HL-60/S4 treated with phorbol 12-myristate 13-acetate at 8.2 ng/mL for 4 days and 3 days (cell line): ENCODE measurements around the gene LRRC7.
"Not testable (repeated sequence)": the region's sequence is repeated elsewhere in the genome, so short reads cannot be mapped to it uniquely, and the experiment has no call there.

Experiments used
- in situ Hi-C: fragments of 300-500 bp; cut with MboI; formaldehyde crosslinking; loops from 2 replicates; pipeline ENCODE4 v1.15.0; 2022; ENCODE audit warnings: low sequenced_read_pairs

Gene LRRC7

DNA sequence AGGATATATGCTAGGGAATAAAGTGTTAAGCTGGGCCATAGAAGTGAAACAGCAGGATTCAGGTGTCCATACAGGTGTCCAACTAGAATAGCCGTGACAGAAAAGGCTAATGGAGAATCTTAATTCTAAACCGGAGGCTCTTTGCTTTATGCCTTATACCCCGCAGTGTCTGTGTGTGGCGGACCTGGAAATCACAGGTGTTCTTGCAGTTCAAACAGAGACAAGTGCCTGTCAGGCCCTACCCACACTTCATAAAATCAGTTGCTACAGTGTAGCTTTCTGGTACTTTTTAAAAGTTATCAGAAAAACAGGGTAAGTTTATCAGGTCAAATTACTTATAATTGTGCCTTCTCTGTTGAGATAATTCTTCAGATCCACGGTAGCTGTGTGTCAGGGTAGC is 293.9 kb downstream of the LRRC7 start:
- in situ Hi-C loops = no loop called here

DNA sequence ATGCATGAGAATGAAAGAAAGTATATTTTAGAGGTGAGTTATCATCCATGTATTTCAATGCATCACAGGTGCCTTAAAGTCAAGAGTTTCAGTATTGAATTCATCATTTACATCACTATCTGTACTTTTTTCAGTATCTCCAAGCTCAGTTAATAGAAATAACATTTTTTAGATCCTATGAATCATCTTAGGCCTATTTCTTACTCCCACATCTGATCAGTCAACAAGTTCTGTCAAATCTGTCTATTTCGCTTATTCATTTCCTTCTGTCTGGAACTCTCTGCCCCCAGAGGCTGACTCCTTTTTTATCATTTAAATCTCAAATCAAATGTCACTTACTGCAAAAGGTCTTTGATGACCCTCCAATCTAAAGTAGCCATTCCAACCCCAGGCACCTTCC is 295.2 kb downstream of the LRRC7 start:
- in situ Hi-C loops = no loop called here

DNA sequence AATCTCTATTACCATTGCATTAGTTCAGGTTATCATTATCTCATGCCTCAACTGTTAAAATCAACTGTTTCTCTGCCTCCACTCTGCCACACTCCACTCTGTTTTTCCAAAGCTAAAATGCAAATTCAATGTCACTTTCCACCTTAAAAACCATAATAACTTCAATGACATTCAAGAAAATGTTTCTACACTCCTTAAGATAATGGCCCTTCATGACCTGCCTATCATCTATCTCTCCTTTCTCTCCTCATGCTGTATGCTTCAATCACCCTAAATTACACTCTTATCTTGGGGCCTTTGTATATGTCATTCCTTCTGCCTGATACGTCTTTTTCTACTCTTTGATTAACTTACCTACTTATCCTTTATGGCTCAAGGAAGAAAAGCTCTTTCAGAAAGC is 296.0 kb downstream of the LRRC7 start:
- in situ Hi-C loops = no loop called here

DNA sequence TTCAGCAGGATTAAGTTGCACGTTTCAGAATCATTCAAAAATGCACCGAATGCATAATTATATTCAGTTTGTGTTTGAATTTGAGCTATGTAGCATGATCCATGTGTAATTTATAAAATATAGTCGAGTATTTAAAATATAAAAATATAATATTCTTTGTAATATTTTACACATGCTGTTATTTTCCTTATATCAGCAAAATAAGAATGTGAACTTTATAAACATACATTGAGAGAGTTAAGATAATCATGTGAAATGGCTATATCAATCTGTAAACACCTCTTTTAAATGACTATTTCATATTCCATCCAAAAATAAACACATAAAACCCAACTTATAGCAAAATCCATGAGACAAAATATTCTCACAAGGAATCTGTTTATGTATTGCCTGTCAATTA is 303.7 kb downstream of the LRRC7 start:
- in situ Hi-C loops = no loop called here

DNA sequence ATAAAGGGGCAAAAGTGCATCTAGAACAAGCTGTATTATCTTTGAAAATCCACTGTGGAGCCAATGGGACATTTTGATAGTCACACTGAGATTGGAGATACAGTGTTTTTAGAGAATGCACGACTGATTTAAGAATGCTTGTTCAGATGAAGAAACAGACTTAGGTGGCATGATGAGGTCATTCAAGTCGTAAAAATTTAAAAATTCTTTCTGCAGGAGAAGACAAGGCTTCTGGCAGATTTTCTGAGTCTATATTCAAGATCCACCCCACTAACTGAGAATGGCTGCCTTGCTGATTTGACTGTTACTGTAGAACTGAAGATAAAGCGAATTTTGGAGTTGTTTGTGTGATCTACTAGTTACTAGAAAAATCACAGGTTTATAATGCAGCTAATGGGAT is 310.6 kb downstream of the LRRC7 start:
- in situ Hi-C loops = no loop called here

DNA sequence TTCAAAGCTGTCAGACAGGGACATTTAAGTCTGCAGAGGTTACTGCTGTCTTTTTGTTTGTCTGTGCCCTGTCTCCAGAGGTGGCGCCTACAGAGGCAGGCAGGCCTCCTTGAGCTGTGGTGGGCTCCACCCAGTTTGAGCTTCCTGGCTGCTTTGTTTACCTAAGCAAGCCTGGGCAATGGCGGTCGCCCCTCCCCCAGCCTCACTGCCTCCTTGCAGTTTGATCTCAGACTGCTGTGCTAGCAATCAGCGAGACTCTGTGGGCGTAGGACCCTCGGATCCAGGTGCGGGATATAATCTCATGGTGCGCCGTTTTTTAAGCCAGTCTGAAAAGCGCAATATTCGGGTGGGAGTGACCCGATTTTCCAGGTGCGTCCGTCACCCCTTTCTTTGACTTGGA is 320.3 kb downstream of the LRRC7 start:
- in situ Hi-C loops = not testable (repeated sequence)

DNA sequence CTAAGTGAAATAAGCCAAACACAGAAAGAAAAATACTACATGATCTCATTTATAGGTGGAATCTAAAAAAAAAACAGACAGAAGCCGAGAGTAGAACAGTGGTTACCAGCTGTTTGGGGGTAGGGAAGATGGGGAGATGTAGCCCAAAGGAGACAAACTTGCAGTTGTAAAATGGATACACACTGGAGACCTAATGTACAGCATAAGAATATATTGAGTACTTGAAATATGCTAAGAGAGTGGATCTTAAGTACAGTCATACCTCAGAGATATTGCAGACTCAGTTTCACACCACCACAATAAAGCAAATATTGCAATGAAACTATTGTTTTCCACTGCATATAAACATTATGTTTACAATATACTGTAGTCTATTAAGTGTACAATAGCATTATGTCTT is 320.9 kb downstream of the LRRC7 start:
- in situ Hi-C loops = no loop called here

DNA sequence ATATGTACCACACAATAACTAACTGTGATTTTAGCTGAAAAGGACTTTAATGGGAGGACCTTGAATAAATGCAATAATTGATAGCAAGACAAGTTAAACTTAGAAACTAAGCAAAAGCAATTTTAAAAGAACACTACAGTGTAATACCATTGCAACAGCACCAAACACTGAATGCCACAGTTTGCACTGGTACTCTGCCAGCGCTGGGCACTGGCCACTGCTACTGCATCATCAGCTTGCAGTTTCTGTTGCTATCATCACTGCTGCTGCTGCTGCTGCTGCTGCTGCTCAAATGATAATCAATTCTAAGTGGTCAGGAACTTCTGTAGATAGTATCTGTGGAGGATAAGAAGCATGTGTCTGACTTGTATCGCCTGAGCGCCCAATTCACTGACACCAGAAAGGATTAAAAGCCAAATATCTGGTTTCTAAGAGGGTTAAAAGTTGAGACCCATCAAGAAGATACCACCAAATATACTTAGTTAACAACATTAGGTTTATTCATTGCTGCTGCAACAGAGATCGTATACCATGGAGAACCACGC is 330.8 kb downstream of the LRRC7 start:
- in situ Hi-C loops = no loop called here

DNA sequence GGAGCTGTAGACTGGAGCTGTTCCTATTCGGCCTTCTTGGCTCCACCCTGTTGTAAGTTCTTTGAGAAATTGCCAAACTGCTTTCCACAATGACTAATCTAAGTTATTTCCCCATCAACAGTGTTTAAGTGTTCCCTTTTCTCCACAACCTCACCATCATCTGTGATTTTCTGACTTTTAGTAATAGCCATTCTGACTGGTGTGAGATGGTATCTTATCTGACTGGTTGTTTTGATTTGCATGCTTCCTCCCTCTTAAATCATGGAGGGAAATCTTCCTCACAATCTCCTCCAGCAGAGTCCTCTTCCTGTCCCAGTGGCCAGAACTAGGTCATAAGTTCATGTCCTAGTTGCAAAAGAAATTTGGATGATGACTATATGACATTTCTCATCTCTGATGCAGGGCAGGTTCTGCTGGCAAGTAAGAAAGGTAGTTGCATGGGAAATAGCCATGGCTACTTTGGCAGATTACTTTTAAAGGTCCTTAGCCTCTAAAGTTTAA is 343.6 kb downstream of the LRRC7 start:
- in situ Hi-C loops = no loop called here

DNA sequence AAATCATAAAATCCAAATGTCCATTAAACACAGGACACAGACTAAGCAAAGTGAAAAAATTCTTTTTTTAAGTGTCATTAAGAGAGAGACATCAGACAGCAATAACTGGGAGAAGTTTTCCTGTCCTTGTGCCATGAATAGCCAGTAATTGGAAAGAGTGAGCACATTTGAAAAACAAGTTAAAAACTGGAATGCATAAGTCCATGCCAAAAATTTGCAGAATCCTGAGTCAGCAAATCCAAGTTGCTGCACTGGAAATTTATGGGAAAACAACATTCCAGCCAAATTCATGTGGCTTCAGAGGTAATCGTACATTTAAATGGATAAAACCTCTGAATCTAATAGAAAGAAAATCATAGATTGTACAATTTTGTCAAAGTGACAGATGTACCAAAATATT is 346.3 kb downstream of the LRRC7 start:
- in situ Hi-C loops = no loop called here

DNA sequence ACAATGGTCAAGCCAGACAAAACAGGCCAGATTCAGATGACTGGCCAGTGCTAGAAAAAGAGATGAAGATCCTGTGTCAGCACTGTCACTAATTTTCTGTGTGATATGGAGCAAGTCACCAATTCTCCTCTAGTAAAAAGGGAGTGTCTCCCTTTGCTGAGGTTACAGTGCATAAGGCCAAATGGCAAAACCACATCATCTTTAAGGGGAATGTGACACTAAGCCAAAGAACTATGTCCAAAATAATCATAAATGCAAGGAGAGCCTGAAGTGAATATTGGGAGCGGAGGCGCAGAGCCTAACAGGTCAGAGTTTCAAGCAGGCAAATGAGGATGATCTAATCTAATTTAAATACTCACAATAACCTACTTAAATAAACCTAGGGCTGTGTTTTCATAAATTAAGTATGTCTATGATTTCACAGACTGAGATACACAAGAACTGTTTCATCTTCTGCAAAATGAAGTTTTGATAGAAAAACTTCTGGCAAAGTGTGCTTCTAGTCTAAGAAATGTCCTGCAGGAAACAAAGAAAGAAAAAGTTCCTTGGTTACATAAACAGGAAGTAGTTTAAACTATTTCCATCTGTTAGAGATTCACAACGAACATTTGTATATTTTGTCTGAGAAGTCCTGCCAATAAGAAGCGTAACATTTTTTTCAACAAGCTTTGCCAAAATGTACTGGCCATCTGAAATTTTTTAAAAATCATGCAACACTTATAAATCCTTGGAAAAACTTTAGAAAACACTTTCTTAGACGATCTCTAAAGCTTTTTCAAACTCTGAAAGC is 347.4 kb downstream of the LRRC7 start:
- in situ Hi-C loops = no loop called here

DNA sequence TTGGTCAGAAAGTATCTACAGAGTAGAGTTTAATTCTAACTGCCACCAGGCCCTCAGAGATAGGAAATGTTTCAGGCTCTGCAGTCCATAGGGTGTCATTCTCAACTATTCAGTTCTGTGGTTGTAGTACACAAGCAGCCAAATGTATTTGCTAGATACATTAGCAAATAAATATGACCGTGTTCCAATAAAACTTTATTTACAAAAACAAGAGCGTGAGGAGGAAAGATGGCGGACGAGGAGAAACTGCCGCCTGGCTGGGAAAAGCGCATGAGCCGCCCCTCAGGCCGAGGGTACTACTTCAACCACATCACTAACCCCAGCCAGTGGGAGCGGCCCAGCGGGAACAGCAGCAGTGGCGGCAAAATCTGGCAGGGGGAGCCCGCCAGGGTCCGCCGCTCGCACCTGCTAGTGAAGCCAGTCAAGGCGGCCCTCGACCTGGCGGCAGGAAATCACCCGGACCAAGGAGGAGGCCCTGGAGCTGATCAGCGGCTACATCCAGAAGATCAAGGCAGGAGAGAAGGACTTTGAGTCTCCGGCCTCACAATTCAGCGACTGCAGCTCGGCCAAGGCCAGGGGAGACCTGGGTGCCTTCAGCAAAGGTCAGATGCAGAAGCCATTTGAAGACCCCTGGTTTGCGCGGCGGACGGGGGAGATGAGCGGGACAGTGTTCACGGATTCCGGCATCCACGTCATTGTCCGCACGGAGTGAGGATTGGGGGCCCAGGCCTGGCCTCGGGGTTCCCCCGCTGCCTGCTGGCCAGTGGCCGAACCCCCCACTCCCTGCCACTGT is 351.6 kb downstream of the LRRC7 start:
- in situ Hi-C loops = no loop called here

DNA sequence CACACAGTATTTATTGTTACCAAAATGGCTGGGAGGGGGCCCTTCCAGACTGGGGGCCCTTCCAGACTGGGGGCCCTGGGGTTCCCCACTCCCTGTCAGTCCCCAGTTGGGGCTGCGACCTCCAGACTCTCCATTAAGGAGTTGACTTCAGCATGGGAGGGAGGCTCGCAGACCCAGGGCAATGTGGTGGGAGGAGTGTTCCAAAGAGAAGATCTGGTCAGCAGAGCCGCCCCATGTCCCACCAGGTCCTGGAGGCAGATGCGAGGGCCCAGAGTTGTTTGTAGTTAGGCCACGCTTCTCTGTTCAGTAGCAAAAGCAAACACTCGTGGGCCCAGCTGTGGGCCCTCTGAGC is 352.2 kb downstream of the LRRC7 start:
- in situ Hi-C loops = no loop called here

DNA sequence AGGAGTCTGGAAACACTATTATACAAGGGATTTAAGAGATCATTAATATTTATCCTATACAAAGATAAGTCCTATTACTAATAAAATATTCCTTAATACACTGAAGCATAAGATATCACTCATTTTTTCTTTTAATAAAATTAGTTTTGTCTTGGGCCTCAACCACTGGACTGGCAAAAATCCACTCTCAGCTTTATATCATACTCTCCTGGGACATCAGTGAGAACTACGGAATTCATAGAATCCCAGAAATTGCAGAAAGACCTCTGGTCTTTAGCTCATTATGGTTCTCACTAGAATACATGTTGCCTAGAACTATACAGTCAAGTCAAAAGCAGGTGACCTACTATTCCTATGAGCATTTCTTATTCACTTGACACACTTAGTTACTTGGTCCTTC is 352.7 kb downstream of the LRRC7 start:
- in situ Hi-C loops = no loop called here

DNA sequence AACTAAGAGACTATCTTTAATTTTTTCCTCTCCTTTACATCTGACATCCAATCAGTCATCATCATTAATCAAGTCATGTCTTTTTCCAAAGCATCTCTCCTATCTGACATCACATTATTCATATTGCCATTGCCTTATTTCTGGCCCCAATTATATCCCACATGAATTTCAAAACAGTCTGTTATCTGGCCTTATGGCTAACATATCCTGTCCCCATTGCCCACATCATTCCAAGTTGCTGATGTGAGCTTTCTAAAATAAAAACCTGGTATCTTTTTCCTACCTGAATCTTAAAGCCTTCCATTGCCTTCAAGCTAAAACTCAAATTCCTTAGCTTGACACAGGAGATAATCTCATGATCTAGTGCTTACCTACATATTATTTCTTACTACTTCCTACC is 353.8 kb downstream of the LRRC7 start:
- in situ Hi-C loops = no loop called here

DNA sequence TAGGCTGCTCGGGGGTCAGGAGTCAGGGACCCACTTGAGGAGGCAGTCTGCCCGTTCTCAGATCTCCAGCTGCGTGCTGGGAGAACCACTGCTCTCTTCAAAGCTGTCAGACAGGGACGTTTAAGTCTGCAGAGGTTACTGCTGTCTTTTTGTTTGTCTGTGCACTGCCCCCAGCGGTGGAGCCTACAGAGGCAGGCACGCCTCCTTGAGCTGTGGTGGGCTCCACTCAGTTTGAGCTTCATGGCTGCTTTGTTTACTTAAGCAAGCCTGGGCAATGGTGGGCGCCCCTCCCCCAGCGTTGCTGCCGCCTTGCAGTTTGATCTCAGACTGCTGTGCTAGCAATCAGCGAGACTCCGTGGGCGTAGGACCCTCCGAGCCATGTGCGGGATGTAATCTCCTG is 360.5 kb downstream of the LRRC7 start:
- in situ Hi-C loops = not testable (repeated sequence)

DNA sequence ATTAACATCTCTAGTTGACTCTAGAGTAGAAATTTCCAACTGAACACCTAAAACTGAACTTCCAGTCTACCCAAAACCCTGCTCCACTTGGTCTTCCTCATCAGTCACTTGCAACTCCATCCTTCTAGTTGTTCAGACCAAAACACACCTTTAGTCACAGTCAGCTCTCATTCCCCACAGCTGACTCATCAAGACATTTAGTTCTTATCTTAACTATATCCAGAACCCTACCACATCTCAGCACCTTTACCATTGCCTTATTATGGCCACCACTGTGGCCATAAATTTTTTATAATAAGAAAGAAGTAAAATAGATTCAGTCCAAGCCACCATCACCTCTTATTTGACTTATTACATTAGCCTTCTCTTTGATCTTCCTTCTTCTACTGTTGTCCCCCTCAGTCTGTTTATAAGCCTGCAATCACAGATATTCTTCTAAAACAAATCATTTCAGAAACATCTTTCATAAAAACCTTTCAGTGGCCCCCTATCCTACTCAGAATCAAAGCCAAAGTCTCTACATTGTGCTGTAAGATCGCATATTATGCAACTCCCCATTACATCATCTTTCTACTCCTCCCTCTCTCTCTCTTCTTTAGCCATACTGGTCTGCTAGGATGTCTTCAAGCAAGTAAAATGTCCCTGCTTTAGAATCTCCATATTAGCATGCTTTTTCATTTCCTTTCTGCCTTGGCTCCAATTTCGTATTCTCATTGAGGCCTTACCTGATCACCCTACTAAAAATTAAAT is 361.8 kb downstream of the LRRC7 start:
- in situ Hi-C loops = no loop called here

DNA sequence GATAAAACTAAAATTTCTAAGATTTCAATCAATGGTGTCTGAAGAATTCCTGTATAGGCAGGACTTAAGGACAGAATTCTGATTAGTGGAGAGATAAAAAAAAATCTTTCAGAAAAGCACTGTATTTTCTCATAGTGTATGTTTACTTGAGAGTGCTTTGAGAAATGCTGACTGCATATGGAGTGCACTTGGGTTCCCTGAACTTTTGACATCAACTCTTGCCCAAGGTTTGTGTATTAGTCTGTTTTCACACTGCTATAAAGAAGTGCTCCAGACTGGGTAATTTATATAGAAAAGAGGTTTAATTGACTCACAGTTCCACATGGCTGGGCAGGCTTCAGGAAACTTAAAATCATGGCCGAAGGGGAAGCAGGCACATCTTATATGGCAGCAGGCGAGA is 362.7 kb downstream of the LRRC7 start:
- in situ Hi-C loops = no loop called here

DNA sequence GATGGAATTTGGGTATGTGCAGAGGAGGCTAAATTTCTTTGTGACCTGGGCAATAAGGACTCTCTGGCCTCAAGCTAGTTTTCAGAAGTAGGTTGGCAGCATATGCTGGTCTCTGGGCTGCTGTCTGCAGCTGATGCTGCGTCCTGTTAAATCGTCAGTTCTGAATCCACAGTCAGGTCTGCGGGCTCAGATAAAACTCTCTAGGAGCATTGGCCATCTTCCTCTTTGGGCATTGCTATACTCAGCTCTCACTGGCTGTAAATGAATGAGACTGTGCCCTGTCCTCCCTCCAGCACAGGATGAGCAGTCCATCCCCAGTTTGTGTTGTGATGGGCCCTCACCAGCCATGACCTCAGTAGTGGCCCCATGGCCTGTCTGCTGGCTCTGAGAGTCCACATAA is 365.0 kb downstream of the LRRC7 start:
- in situ Hi-C loops = no loop called here

DNA sequence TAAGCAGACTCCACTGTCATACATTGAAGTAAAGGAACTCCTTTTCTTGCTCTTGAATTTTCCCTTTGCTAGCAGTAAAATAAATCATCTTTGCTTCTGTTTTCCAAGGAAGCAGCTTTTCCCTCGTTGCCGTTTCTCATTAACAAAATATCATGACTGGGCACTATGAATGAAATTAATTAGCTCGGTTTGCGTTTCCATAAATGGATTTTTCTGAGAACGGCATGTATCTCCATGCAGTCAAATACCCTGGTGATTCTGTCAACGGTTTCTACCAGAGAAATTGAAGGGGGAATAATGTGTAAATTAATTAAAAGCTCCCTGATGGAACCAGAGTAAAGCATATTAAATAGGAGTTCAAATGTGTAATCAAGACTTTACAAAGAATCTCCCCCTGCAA is 372.5 kb downstream of the LRRC7 start:
- in situ Hi-C loops = no loop called here

DNA sequence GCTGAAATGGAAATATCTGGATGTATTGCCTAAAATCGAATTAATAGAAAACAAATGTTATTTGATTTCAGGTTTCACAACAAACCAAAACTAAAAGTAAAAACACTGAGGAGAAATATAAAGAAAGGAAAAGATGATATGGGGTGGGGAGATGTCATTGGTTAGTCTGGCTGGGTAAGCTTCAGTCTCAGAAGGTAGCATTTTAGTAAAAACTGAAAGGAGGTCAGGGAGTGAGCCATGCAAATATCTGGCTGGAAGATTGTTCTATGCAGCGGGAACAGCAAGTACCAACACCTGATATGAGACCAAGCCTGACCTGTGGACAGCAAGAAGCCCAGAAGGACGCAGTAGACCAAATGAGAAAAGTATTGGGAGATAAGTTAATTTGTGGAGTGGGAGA is 373.1 kb downstream of the LRRC7 start:
- in situ Hi-C loops = no loop called here
